Tibial artery (tissue), 4 donors: ENCODE data around the gene RNF222.

ENCODE experiments used
- DNase-seq, 2 donors: peaks; one replicate each; pipeline ENCODE4 v3.0.0-alpha.2; 2019
- H3K27ac ChIP-seq, 2 donors: fragments of 200-600 bp; sonication (generic) in 1 of 2; 1 replicate in 1 of 2; 2 replicates in 1 of 2; pipeline ENCODE4 v1.5.1; 2018 to 2019; ENCODE audit warnings: mild to moderate bottlenecking in 1 of 2
- H3K27me3 ChIP-seq, 2 donors: fragments of 200-600 bp; sonication (generic) in 1 of 2; one replicate each; pipeline versions ENCODE4 v1.5.1 to v1.6.0; 2016 to 2019
- H3K36me3 ChIP-seq, 3 donors: fragments of 200-600 bp; sonication (generic) in 2 of 3; one replicate each; pipeline ENCODE4 v1.5.1; 2016 to 2019; ENCODE audit warnings: mild to moderate bottlenecking in 2 of 3
- H3K4me1 ChIP-seq, 4 donors: fragments of 200-600 bp; sonication (generic) in 2 of 4; 1 replicate in 3 of 4; 2 replicates in 1 of 4; pipeline ENCODE4 v1.5.1; 2016 to 2019
- H3K4me3 ChIP-seq, 2 donors: fragments of 200-600 bp; sonication (generic) in 1 of 2; 1 replicate in 1 of 2; 2 replicates in 1 of 2; pipeline ENCODE4 v1.5.1; 2018 to 2019; ENCODE audit warnings: mild to moderate bottlenecking in 2 of 2
- H3K9me3 ChIP-seq, 3 donors: fragments of 200-600 bp; sonication (generic) in 1 of 3; one replicate each; pipeline ENCODE4 v1.5.1; 2016 to 2019
- CTCF ChIP-seq, 2 experiments: fragments of 200-600 bp in 1 of 2; fragments of 450-650 bp in 1 of 2; IDR thresholded peaks; one replicate each; pipeline ENCODE4 v1.5.1; 2017 to 2019; ENCODE audit warnings: antibody characterized with exemption in 2 of 2, mild to moderate bottlenecking in 1 of 2, moderate library complexity in 1 of 2
- intact Hi-C: fragments of 100-400 bp; cut with DNase I; formaldehyde crosslinking; loops from one replicate; pipeline ENCODE4 v1.15.0; 2023; ENCODE audit warnings: low total_unique reads

The RNF222 gene

GRCh38 chr17:8419305-8419704 lies 21.7 kb upstream of the RNF222 start:
- Histone ChIP-seq H3K27ac (no peak overlapping the region), H3K4me1 (peaks cover 0 to 6% (median 2%) of the 10 kb centered on the region in 4 donors), H3K9me3 (no peaks in the 10 kb centered on the region), H3K4me3 (no peak overlapping the region), H3K27me3 (peaks cover 0 to 7% of the 10 kb centered on the region in 2 donors), H3K36me3 (no peaks in the 10 kb centered on the region)
- no peak for DNase-seq
- intact Hi-C loops: loop anchor here (10.0 kb wide), 1 partner anchor 325 kb away; the partner anchor contains the start of gene CCDC42
- TF ChIP-seq CTCF (IDR thresholded peaks at IDR 0.05): no peak

GRCh38 chr17:8418471-8418870 lies 20.8 kb upstream of the RNF222 start:
- DNase-seq: no peak
- intact Hi-C loops: loop anchor here (10.0 kb wide), 1 partner anchor 326 kb away; the partner anchor contains the start of gene CCDC42
- TF ChIP-seq CTCF (IDR thresholded peaks at IDR 0.05): no peak
- Histone ChIP-seq H3K27me3 (peaks cover 0 to 7% of the 10 kb centered on the region in 2 donors), H3K4me3 (no peak overlapping the region), H3K9me3 (no peaks in the 10 kb centered on the region), H3K4me1 (peaks cover 0 to 6% (median 2%) of the 10 kb centered on the region in 4 donors), H3K36me3 (no peaks in the 10 kb centered on the region), H3K27ac (no peak overlapping the region)

- no peak for DNase-seq
- peaks cover 0 to 6% (median 2%) of the 10 kb centered on the region in 4 donors for H3K4me1 ChIP-seq
- no peaks in the 10 kb centered on the region for H3K36me3 ChIP-seq
- intact Hi-C loops: loop anchor here (10.0 kb wide), 1 partner anchor 327 kb away; the partner anchor contains the start of gene CCDC42
- H3K27me3 ChIP-seq: peaks cover 0 to 7% of the 10 kb centered on the region in 2 donors
- no peak overlapping the region for H3K27ac ChIP-seq
- TF ChIP-seq CTCF (IDR thresholded peaks at IDR 0.05): no peak
- no peak overlapping the region for H3K4me3 ChIP-seq
- H3K9me3 ChIP-seq: no peaks in the 10 kb centered on the region
Observed at GRCh38 chr17:8417806-8418205, 20.2 kb upstream of the RNF222 start.

GRCh38 chr17:8413938-8414337 lies 16.3 kb upstream of the RNF222 start:
- no peak for DNase-seq
- peaks cover 0 to 7% of the 10 kb centered on the region in 2 donors for H3K27me3 ChIP-seq
- intact Hi-C loops: loop anchor here (10.0 kb wide), 1 partner anchor 331 kb away; the partner anchor contains the start of gene CCDC42
- TF ChIP-seq CTCF (IDR thresholded peaks at IDR 0.05): no peak
- no peak overlapping the region for H3K4me3 ChIP-seq
- H3K9me3 ChIP-seq: no peaks in the 10 kb centered on the region
- no peak overlapping the region for H3K27ac ChIP-seq
- no peaks in the 10 kb centered on the region for H3K36me3 ChIP-seq
- H3K4me1 ChIP-seq: peaks cover 0 to 5% (median 1%) of the 10 kb centered on the region in 4 donors

- intact Hi-C loops: loop anchor here (10.0 kb wide), 1 partner anchor 331 kb away; the partner anchor contains the start of gene CCDC42
- Histone ChIP-seq H3K27me3 (peaks cover 0 to 7% of the 10 kb centered on the region in 2 donors), H3K27ac (no peak overlapping the region), H3K36me3 (no peaks in the 10 kb centered on the region), H3K4me1 (peaks cover 0 to 5% (median 1%) of the 10 kb centered on the region in 4 donors), H3K4me3 (no peak overlapping the region), H3K9me3 (no peaks in the 10 kb centered on the region)
- DNase-seq: no peak
- no peak for TF ChIP-seq CTCF (IDR thresholded peaks at IDR 0.05)
Observed at GRCh38 chr17:8413328-8413727, 15.7 kb upstream of the RNF222 start.
